SKM-1 (cell line): ENCODE results near the gene FANCC.
"Not testable (repeated sequence)": the region's sequence is repeated elsewhere in the genome, so short reads cannot be mapped to it uniquely, and the experiment has no call there.

ENCODE experiments used
- DNase-seq: peaks from one replicate; lab custom pipeline; 2025; ENCODE audit not compliant: unreplicated experiment; lab: John Stamatoyannopoulos, UW

Gene FANCC

GRCh38 chr9:95330720-95331404 is 13.4 kb upstream of the FANCC start:
- DNase-seq, result no peak

- DNase-seq, result not testable (repeated sequence)
These were observed 11.6 kb upstream of the FANCC start for GRCh38 chr9:95329061-95329460.

DNA sequence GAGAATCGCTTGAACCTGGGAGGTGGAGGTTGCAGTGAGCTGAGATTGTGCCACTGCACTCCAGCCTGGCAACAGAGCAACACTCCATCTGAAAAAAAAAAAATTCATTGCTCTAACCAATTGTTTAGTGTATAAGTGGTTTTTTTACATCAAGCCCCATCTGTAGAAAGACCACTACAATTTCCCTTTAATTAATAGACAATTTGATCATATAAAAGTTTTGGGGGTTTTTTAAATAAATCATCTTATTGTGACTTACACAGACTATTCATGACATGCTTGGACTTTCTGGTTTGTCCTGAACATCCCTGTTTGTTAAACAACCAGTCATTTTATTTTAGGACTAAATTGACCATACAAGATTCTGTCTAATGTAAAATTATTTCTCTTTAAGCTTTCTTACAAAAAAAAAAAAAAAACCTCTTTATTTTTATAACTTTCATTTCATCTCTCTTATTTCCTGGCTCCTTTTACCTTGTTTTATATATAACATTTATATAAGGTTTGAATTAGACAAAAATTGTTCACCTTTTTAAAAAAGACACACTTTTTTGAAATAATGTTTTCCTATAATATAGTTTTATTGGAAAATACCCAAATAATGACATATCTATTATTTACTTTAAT is 9.8 kb upstream of the FANCC start:
- DNase-seq, result no peak

- no peak for DNase-seq
These were observed 7.7 kb upstream of the FANCC start for GRCh38 chr9:95325221-95325620.

DNA sequence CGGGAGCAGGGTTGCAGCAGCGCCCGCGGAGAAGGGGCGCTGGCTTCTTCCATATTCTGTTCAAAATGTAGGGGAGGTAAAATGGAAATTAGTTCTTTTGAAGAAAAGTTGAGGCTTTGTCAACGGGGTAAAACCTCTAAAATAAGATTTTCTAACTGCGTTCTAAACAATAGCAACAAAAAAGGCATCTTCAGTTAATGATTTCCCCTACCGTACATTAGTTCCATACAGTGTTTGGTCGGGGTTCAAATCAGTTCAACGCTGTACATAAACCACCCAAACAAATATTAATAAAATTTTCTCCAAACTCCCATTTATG is 343 bp upstream of the FANCC start:
- no peak for DNase-seq

DNA sequence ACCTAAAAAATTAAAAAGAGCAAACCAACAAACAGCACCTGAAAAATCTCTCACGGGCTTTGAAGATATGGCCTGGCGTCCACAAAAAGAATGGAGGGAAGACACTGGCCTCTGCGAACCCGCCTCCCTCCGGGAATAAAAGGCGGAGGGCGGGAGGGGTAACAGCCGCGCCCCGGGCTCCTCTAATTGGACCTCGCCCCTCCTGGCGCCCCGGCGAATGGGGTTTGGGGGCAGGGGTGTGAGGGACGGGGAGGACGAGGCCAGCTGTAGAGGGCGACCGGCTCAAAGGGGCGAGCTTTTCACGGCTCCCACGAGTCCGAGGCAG is 753 bp downstream of the FANCC start:
- no peak for DNase-seq

- no peak for DNase-seq
These were observed 1.2 kb downstream of the FANCC start for GRCh38 chr9:95316274-95316673.

DNA sequence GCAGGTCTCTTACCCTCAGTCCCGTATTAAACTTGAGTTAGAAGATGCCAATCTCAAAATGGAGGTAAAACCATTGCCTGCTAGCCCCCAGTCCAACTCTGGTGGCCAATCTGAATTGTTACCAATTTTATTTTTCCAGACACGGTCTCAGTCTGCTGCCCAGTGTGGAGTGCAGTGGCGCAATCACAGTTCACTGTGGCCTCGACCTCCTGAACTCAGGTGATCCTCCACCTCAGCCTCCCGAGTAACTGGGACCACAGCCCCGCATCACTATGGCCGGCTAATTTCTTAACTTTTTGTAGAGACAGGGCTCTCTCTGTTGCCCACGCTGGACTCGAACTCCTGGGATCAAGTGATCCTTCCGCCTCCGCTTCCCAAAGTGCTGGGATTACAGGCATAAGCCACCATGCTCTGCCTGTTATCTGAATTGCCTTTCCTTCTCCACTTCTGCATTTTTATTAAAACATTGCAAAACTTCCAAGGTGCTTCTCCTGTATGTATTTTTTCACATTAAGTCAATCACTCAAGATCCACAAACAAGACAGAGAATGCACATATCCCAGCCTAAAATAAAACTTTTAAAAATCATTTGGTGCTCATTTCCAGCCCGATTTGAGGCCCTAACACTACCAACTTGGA is 2.3 kb downstream of the FANCC start:
- no peak for DNase-seq

DNA sequence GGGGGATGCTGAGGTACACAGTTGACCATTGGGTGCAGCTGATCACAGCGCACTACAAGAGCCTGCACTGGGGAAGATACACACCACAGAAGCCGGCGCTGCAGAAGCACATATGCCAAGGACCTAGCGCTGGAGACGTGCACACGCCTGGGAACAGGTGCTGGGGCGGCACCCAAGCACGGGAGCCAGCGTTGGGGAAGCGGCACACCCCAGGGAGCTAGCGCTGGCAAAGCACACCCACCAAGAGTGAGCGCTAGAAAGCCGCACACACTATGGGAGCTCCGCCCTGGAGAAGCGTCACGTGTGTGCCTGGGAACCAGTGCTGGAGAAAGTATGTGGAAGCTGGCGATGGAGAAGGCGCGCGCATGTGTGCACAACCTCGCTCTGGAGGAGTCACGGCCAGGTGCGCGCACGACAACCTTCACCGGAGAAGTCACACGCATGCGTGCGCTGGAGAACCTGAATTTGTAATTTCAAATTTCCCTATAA is 4.5 kb downstream of the FANCC start:
- DNase-seq, result no peak

DNA sequence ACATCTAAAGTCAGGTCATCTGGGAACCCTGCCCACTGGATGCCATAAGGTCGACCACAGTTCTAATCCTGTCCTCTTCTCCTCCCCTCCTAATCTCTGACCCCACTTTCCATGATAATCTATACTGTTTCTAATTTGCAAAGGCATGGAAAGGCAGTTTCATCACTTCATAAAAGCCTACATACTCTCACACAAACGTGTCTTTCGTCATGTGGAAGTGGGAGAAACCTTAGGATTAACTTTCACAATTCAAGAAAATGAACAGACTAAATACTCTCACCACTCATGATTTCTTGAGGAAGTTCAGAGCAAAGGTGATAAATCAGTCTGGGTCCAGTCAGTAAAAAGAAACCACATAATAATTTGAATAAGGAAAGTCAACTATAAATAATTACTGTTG is 5.5 kb downstream of the FANCC start:
- DNase-seq, result no peak

GRCh38 chr9:95307538-95307937 is 10.0 kb downstream of the FANCC start:
- DNase-seq, result no peak

DNA sequence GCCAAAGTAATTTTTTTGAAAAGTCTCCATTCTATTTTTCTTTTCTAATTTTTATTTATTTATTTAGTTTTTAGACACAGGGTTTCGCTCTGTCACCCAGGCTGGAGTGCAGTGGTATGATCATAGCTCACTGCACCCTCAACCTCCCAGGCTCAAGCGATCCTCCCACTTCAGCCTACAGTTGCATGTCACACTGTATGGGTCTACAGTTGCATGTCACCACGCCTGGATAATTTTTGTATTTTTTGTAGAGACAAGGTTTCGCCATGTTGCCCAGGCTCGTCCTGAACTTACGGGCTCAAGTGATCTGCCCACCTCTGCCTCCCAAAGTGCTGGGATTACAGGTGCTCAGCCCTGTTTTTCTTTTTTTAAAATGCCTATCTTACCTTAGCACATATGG is 10.7 kb downstream of the FANCC start:
- no peak for DNase-seq

DNA sequence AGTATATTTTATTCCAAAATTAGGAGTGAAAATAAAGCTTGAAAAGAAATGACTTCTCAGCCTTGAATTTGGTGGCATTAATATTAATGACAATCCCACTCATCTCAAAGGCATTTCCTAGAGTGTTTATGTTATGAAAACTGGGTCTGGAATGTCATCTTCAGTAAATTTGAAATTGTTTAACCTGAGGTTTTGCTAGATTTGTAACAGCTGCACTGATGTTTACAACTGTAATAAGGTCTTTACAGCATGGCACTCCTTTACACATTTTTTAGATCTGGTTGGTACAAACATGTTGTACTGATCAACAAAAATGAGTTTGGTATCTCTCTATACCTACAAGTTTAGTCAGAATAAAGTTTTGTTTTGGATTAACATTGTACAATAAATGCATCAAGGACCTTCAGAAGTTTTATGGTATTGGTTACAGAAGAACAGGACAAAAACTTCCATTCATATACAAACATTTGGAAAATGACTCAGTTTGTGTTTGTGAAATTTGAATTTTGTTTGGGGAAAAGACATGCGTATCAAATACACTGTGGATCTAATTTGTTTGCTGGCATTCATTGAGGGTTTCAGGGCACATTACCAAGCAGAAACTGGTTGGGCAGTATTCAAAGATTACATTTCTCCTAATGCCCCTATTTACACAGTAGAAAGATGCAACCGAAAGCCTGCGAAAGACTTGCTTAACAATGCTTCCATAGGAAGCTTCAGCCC is 11.6 kb downstream of the FANCC start:
- no peak for DNase-seq

DNA sequence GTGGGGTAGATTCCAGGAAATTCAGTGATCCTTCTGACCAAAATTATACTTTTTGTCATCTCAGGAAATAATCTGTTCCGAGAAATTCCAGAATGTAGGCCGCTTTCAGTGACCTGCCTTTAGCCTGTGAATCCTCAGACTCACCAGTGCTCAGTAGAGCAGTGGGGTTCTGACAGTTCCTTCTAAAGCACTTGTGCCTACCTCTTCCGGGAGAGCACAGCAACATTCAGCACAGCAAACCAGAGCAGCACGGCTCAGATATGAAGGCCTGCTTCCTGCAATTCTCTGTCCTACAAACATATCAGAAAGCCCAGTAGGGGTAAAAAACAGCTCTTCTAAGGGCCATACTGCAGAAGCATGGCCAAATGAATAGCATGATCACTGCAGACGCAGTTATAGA is 15.0 kb downstream of the FANCC start:
- DNase-seq, result no peak

DNA sequence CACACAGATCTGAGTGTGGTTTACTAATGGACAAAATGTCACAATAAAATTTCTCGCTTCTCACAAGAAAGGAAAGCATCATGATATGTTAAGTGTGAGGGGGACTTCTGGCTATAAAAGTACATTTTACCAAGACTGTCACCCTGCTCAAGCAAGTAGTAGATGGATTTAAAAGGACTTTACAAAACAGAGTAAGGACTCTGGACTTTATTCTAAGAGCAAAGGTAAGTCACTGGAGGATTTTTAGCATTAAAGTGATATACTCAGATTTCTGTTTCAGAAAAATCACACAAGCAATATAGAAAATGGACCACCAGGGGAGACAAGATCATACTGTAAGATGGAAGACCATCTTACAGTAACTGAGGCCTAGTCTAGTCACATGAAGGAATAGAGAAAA is 19.7 kb downstream of the FANCC start:
- no peak for DNase-seq

GRCh38 chr9:95297316-95297715 is 20.2 kb downstream of the FANCC start:
- DNase-seq, result no peak

DNA sequence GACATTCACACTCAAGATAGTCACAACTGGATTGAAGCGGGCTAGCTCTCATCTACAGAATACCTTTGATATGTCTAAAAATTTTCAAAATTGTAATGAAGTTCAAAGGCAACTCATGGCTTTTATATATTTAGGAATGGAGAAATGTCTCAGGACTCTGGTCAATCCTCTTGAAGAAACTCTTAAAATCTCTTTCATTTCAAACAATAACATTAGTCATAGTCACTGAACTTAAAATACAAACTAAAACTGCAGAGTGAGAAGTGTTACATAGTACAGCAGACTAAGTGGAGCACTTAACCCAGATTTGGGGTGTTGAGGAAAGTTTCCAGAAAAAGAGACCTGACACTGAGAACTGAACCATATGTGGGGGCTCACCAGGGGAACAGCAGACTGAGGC is 20.7 kb downstream of the FANCC start:
- DNase-seq, result no peak

GRCh38 chr9:95293296-95293695 is 24.2 kb downstream of the FANCC start:
- DNase-seq, result not testable (repeated sequence)

- no peak for DNase-seq
These were observed 25.3 kb downstream of the FANCC start for GRCh38 chr9:95292226-95292625.

- DNase-seq, result no peak
These were observed 31.4 kb downstream of the FANCC start for GRCh38 chr9:95286151-95286550.

GRCh38 chr9:95285307-95285706 is 32.2 kb downstream of the FANCC start:
- DNase-seq, result no peak
